Stimulated activated CD4-positive, alpha-beta T cell treated with anti-CD3 and anti-CD28 coated beads, TNF-alpha, amount 100 ng/mL, for 4 hours (primary cell): ENCODE measurements around the gene IRX5.

Experiments used
- DNase-seq, 3 experiments: peaks; one replicate each; pipeline ENCODE4 v3.0.0-alpha.2; 2020; ENCODE audit warnings: low read depth in 3 of 3

Gene IRX5

DNA sequence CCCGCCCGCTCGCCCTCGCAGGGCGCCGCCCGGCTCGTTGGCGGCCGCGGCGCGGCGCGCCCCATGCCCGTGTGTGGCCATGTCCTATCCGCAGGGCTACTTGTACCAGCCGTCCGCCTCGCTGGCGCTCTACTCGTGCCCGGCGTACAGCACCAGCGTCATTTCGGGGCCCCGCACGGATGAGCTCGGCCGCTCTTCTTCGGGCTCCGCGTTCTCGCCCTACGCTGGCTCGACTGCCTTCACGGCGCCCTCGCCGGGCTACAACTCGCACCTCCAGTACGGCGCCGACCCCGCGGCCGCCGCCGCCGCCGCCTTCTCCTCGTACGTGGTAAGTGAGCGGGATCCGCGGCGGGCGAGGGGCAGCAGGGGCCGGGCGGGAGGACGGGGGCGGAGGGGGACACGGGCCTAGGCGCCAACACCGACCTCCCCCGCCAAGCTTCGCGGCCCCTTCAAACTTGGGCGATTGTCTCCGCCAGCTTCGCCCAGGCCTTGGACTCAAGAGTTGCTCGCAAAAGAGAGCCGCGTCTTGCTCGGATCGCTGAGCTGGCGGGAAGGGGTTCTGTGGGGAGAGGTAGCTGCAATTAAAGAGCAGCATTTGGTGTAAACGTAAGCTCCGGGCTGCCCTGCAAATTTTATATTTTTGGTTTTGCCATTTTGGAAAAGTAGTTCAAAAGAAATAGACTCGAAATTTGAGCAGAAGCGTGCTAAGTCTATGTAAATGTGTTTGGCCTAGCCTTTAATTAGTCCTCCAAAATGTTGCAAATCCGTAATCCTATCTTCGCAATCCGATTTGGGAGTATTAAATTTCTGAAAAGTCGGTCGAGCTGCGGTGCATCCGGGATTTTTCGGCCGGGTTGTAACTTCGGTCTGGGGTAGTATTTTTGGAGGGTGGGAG lies 702 bp downstream of the IRX5 start:
- DNase-seq = no peak

DNA sequence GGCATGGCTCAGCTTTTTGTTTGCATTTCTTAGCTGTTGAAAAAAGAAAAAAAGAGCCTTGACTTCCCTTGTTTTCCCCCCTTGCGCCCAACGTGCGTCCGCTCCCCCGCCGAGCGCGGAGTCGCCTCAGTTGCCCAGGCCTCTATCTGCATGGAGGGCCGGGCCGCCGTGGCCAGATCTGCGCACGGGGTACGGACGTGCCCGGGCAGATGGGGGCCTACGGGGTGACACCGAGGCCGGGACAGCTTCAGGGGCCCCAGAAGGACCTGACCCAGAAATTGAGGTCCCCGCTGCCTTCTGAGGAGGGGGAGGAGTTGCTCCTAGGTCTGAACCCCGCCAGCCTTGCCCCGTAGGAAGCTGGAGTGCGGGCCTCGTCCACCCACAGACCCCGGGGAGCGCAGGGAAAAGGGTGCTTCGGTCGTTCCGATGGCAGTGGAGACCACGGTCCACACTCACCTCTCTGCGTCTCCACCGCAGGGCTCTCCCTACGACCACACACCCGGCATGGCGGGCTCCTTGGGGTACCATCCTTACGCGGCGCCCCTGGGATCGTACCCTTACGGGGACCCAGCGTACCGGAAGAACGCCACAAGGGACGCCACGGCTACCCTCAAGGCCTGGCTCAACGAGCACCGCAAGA lies 1.5 kb downstream of the IRX5 start:
- DNase-seq = no peak

DNA sequence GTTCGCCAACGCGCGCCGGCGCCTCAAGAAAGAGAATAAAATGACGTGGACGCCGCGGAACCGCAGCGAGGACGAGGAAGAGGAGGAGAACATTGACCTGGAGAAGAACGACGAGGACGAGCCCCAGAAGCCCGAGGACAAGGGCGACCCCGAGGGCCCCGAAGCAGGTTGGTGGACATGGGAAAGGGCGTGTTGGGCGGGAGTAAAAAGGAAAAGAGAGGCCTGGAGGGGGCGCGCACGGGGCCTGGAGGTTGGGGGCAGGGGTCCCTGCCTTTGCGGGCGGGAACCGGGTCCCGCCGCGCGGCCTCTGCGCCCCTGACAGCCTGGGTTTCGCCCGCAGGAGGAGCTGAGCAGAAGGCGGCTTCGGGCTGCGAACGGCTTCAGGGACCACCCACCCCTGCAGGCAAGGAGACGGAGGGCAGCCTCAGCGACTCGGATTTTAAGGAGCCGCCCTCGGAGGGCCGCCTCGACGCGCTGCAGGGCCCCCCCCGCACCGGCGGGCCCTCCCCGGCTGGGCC lies 2.1 kb downstream of the IRX5 start:
- no peak for DNase-seq

DNA sequence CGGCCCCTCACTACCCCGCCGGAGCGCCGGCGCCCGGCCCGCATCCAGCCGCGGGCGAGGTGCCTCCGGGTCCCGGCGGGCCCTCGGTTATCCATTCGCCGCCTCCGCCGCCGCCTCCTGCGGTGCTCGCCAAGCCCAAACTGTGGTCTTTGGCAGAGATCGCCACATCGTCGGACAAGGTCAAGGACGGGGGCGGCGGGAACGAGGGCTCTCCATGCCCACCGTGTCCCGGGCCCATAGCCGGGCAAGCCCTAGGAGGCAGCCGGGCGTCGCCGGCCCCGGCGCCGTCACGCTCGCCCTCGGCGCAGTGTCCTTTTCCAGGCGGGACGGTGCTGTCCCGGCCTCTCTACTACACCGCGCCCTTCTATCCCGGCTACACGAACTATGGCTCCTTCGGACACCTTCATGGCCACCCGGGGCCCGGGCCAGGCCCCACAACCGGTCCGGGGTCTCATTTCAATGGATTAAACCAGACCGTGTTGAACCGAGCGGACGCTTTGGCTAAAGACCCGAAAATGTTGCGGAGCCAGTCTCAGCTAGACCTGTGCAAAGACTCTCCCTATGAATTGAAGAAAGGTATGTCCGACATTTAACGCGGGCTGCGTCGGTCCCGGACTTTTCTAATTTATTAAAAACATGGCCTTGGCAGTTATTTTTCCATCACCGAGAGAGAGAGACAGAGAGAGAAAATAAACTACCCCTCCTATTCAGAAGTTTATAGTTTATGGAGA lies 2.8 kb downstream of the IRX5 start:
- no peak for DNase-seq

DNA sequence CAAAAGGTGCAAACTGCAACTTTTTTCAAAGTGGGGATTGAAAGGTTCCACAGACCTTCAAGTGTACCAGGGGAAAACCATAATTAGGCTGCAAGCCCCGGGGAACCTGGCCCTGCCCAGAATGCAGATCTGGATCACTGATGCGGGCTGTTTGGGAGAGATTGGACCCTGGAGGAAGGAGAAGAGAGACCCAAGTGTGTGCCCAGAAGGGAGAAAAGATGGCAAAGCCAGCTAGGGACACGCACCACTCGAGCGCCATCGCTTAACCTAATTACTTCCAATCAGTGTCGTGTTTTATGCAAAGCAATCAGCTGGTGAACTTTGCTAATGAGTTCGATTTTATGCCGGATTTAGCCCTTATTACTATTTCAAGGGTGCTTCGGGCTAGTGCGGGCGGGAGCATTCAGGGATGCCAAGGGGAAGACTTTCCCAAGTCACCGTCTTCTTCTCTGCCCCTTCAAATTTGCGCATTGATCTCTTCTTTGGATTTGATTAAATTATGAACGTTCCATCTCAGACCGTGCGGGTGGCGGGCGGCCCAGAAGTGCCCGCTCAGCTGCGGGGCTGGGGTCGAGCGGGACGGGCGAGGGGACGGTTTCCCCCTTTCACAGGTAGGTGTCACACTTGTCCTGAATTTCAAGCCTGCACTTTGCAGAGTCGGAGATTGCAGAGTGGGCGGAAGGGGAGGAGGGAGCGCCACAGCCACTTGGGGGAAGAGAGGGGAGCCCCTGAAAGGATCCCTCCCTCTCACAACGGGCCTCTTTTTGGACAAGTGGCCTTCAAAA lies 4.0 kb downstream of the IRX5 start:
- no peak for DNase-seq

DNA sequence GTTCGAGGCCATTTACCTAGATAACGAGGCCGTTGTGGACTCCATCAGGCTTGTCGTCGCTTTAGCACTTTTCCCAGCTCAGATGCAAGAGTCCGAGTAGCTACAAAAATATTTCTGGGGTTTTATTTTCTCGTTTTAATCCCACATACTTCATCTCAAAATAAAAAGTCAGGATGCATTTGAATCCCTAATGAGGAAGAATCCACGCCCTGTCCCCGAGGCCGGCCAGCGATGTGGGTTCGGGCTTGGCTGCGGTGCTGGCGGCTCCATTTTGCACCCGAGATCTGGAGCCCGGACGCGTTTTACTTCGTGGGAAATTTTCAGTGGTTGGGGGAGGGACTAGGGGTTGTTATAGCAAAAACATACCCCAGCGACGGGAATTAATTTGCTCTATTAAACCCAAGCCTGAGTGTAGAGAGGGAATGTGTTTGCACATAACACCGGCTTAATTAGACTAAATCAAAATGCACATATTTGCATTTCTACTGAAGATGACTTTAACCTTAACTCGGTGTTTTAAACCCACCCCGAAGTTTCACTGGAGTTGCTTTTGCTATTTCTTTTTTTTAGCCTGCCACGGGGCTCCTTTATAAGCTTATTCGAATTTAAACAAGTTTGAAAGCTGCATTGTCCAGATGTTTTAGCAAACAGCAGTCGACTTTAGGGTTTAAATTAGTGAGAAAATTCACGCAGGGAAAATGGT lies 4.8 kb downstream of the IRX5 start:
- no peak for DNase-seq

DNA sequence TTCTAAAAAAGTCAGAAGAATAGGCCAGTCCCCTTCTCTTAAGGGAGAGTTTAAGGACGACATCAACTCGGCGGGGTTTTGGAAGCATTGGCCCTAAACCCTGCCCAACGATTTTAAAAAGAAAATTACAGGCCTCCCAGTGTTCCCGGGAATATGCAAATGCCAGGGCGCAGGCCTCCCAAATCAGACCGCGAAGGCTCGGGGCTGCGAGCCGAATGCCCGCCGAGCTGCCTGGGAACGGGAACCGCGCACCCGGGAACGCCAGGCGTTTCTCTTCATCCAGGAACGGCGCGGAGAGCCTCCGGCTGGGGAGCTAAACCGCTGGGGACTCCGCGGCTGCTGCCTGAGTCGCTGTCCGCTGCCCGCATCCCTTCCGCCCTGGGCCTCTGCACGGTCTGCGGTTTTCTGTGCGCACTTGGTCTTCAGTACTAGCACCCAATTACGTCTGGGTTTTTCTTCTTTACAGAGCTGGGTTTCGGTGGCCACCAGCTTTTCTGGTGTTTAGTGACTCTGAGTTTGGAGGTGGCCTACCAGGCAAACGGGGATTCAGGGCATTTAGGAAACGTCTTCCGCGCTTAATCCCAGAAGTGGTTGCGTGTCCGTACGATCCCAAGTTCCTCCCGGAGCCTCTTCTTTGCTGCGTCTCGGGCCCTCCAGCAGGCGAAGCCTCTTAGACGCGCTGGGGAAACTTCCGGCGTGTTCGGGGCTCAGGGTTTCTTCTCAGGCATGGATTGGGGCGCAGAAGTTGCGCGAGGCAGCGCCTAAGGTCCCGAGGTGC lies 5.7 kb downstream of the IRX5 start:
- DNase-seq = no peak

DNA sequence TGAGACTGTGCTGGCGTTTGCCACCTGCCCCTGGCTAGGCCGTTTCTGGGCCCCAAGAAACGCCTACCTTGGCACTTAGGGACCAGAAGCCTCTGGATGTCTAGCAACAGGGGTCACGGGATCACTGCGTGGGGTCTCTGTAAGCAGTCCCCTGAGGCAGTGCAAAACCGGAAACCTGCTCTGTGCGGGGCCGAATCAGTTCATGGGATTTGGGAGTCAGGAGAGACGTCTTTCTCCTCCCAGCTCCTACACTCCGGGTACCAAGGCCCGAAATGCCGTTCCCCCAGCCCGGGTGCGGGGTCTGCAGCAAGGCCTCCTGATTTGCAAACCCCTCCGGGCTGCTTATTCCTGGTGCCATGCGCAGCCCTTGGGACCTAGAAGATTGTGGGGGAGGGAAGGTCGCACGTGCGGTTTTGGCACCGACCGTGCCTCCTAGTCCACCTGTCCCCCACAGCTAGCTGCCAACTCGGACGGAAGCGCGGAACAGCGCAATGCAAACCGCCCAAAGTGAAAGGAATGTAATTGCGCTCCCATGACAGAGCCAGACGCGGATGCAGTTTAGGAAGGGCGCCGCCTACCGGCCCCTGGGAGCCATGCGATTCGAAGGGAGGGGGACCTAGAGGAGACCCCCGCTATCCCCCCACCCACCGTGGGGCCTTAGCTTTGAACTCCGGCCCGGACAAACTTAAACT lies 6.5 kb downstream of the IRX5 start:
- no peak for DNase-seq

DNA sequence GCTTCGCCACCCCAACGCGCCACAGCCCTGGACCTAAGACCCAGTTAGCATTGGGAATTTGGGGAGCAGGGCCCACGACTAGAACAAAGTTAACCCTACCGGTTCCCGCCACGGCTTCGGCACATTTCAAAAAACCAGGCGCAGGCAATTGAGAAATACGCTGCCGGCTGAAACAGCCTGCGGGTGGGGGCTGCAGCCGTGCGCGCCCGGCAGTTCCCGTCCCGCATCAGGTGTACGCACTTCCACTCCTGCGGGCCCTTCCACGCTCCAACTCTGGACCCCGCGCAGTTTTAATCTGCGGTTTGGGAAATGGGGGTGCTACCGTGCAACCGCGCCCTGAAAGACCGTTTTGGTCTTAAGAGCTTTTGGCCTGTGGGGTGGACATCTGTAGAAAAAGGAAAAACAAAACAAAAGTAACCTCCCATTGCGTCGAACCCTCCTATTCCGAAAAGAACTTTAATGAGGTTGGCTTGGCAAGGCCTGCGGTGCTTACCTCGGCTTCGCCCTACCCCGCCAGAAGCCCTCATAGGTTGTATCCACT lies 7.1 kb downstream of the IRX5 start:
- DNase-seq = no peak

DNA sequence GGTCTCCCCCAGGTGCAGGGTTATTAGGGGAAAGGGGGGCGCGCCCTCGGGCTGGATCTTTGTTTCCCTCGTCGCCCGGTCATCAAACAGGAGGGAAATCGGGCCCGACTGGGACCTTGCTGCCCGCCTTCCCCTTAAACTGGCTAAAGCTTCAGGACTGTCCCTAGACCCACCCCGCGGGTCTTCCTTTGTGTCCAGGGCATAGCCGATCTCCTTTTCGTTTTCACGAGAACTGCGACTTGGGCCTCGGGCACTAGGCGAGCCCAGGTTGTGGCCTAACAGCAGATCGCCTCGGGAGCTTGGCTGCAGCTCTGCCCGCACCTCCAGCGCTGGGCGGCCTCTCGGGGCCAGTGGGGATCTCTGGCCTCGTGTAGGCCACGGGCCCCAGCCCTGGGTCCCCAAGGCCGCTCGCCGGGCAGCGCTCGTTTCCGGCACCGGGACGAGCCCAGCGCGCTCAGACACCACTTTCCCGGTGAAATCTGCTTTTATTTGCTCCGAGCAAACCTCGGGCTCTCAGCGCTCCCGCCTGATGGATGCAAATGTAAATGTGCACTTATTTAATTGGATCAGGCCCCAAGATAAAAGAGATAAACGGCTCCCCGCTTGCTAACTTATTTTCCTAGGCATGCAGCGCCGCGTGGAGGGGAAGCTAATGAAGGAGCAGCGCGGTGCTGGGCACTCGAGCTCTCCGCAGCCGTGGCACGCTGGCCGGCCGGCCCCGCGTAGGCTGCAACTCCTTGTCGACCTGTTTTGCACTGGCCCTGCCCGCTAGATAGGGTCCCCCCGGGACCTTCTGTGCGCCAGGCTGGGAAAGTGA lies 7.8 kb downstream of the IRX5 start:
- no peak for DNase-seq

DNA sequence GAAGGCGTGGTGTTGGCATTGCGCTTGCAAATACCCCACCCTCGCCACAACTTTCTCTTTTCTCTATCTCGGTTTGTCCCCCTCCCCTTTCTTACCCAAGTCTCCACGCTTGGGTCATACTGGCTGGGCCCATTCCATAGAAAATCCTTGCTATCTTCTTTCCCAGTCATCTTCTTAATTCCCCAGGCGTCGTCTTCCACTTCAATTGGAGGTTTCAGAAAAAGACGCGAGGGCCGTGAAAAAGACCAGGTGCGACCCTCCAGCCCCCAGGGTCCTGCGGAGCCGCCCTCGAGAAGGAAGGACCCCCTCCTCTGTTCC lies 8.3 kb downstream of the IRX5 start:
- no peak for DNase-seq

DNA sequence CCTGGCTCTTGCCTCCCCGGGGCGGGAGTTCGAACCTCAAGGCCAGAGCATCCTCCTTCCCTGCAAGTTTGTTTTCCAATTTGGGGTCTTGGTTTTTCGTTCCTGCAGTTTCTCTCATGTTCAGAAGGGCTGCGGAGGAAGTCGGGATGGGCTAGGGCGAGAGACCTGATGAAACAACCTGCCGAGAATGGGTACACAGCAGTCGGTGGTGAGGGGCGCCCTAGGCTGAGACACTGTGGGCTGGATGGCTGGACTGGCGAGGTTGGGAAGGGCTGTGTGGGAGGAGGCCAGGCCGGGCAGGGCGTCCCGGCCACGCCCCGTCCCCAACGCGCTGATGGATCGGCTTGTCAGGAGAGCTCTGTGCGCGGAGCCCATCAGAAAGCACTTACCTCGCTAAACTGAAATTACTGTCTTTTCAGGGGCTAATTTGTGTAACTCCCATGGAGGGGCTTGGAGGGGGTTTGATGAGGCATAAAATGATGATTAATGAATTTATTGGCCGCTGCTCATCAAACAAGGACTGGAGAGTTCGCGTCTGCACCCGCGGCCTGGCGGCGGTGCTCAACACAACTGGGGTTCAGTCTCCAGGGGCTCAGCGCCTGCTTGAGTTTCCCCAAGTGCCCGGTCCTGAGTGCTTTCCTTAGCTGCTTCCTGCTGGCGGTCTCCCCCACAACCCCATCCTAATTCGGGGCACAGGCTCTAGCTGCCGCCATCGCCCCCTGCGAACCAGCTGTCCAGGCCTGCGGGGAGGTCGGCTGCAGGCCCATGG lies 9.0 kb downstream of the IRX5 start:
- no peak for DNase-seq

DNA sequence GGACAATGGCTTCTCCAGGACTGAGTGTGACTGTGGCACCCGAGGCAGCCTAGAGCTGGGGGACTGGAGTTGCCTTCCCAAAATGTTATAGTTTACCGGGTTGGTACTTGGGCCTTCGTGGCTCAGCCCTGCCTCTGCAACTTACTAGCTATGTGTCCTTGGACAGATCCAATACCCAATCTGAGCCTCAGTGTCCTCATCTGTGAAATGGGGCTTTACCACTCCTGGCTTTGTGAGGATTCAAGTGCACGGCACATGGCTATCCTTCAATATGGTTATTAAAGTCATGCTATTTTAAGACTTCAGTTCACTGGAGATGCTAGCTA lies 9.6 kb downstream of the IRX5 start:
- no peak for DNase-seq

DNA sequence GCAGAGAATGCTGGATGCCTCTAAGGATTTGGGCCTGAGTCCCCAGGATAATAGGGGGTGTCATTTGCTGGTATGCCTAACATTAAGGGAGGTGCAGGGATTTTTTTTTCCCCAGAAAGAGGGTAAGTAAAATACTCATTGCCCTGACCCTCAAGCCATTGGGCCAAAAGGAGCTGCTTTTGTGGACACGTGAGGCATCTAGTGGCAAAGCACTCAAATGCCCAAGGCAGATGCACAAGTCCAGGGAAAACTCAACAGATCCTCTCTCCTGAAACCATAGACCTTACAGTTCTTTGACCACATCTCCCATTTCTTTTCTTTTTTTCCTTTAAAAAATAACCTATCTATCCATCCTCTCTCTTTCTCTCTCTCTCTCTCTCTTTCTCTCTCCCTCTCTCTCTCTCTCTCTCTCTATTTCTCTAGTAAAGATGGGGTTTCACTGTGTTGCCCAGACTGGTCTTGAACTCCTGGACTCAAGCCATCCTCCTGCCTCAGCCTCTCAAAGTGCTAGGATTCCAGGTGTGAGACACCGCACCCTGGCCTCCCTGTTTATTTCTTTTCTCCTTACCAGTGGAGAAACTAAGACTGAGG lies 11.8 kb downstream of the IRX5 start:
- DNase-seq = no peak

DNA sequence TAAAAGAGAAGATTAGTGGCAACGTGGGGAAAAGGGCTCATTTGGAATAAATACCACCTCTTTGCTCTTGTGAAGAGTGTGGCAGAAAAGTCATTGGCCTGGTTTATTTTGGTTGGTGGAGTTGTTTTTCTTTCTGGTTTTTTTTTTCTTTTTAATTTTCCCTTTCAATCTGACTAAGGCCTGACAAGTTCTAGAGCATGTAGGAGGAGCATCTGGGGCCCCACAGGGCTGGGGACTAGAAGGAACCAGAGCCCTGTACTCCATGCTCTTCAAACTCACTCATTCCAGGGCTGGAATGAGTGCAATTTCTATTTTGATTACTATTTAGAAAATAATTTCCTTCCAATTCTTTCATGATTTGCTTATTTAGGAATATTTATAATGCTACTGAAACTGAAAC lies 13.3 kb downstream of the IRX5 start:
- DNase-seq = no peak

DNA sequence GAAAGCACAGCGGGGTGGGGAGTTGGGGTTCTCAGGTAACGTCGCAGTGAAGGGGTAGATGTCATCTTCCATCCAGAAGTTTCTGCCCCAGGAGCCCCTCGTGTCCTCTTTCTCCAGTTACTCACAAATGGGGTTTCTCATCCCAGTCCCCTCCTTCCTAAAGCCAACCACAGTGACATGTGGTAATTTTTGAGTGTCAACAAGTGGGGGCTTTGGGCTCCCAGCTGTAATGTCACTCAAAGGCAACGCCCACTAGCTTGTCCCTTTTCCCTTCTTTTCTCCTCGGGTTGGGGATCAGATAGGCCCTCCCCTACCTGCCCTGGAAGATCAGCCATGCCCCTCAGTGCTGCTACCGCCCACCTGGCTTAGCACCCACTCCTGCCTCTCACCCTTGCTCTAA lies 14.4 kb downstream of the IRX5 start:
- no peak for DNase-seq

DNA sequence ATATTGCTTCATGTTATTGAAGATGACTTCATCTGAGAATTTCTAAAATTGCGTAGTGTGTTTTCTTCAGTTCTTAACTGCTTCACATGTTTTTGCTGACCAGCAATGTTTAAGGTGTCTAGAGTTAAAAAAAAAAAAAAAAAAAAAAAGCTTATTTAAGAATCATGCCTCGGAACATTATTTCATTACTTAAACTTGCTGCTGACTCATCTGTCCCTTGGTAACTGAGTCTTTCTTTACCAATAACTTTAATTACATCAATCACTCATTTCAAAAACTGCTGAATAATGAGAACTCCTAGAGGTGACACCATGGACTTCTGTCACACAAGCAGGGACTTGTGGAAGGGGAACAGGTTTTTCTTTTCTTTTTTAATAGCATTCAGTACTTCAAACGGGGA lies 16.2 kb downstream of the IRX5 start:
- DNase-seq = no peak

DNA sequence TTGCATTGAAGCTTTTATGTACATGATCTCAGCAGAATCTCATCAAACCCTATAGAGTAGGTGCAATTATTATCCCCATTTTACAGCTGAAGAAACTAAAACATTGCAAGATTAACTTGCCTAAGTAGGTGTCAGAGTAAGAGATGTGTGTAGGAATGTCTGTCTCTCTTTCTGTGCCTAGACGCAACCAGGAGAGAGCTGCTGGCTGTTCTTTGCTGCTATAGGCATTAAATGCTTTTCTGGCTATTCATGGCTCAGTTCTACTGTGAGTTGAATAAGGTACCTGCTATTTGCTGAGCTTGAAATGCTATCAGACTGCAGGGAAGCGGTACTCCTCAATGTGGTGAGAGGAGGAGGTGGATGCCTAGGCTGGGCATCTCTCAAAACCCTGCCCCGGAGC lies 17.0 kb downstream of the IRX5 start:
- no peak for DNase-seq
